Hematopoietic multipotent progenitor cell treated with erythropoietin and hydrocortisone succinate and interleukin-3 and kit ligand, for 6 days (in vitro differentiated cells): ENCODE results near the gene LMO4.

Experiments
- DNase-seq: peaks from one replicate; pipeline ENCODE4 v3.0.0-alpha.2; 2015

LMO4 gene, protein sequence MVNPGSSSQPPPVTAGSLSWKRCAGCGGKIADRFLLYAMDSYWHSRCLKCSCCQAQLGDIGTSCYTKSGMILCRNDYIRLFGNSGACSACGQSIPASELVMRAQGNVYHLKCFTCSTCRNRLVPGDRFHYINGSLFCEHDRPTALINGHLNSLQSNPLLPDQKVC

DNA sequence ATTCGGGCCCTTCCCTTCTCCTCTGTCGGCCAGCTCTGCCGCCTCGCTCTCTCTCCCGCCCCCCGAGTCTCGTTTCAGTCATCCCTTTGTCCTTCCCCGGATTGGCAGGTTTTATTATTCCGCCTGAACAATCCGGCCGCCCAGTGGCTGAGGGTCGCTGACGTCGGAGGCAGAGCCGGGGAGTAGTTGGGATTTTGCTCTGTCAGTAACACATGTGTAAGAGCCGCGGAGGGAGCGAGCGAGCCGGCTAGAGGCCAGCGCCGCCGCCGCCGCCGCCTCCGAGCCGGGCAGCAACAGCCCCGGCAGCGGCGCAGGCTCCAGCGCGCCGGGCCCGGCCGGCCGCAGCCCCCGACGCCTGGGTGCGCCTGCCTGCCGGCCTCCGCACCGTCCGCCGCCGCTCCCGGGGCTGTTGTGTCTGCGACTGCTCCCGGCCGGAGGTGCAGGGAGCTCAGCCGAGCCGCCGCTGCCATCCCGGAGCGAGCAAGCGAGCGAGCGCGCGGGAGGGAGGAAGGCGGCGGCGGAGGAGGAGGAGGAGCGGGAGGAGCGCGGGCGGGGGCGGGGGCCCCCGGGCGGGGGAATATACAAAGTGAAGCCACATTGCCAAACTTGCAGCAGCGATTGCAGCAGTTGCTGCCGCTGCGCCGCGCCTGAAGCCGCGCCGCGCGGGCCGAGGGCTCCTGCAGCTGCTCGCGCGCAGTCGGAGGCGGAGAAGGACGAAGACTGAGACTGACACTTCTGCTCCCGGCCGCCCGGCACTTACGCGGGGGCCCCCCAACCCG is at the start of gene LMO4:
TSS of gene LMO4 (plus strand) at position 609 of the 779 bp plus-strand sequence. CDS start 3,136 bp downstream, outside the sequence.
- peak; percentile 98 for DNase-seq

DNA sequence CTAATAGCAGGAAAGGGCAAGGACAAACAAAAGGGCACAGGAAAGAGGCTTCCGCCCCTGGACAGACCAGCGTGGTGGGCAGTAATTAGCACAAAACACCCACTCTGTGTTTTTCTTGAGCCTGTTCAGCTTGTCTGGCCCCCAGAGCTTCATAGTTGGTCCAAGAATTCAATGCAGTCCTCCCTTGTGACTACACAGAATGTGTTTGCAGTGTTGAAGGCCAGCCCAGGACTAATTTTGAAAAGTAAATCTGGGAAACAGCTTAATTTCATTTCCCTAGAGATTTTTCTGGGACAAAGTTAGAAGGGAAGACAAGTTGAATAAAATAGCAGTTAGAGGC is 49.2 kb upstream of the LMO4 start:
- no peak for DNase-seq

DNA sequence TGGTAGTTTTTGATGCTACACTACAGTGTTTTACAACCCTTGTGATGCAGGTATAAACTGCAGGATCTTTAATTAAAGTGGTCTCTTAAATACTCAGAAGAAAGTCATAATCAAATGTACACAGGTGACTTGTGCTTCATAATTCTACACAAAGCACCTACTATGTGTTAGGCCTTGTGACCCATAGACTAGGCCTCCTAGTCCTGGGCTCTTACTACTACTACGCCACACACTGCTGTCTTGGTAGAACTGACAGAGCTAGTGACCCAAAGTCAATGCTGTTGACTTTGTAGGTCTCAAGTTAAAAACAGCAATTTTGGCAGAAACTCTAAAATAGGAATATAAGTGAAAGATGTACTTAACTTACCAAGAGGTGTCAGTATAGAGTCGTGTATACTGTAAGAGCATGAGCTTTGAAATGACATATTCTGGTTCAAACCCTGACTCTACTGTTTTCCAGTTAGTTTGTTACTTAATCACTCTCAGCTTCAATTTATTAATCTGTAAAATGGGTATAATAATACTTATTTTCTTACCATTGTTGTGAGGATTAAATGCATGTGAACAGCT is 48.6 kb upstream of the LMO4 start:
- DNase-seq: peak; percentile 61

DNA sequence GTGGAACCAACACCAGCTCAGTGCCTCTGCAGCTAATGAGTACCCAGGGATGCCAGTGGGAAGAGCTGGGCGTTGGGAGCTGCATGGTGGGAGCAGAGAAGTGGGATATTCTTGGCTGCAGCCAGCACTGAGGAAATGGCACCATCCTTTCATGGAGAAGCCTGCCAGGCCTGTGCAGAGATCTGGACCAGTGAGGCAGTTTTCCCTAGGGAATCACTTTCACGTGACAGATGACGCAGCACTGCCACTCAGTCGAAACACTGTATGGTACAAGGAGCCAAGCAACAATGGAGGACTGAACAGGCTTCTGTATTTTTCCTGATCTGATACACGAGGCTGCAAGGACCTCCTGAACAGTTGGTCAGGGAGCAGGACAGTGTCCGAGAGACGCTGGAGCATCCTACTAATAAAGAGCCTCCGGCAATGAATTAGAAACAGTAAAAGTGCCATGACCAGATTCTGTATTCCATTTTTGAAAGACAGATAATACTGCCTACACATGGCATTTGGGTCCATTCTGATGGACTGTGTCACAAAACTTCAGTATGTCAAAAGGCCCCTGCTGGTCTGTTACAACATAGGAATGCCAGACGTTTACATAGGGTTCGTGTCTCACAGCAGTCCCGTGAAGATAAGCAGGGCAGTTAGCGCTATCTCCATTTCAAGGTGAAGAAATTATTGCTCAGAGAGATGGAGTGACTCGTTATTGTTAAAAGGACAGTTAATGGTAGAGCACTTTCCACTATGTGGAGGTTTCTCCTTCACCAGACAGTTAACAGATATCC is 44.0 kb upstream of the LMO4 start:
- DNase-seq: peak; percentile 41

DNA sequence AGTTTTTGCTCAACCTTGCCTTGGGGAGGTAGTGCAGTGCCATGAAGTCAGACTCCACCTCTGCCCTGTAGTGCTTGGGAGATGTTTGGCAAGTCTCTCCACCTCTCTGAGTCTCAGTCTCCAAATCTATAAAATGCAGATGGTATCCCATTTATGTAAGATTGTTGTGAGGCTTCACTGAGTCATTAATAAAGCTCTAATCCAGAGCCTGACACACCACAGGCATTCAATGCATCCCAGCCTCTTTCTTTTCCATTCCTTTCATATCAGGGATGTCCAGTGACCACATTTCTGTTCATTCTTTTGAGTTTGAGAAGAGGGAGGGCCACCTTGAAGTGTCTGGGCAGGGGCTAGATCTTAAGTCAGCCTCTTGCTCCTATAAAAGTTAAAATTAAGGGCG is 37.6 kb upstream of the LMO4 start:
- DNase-seq: no peak

DNA sequence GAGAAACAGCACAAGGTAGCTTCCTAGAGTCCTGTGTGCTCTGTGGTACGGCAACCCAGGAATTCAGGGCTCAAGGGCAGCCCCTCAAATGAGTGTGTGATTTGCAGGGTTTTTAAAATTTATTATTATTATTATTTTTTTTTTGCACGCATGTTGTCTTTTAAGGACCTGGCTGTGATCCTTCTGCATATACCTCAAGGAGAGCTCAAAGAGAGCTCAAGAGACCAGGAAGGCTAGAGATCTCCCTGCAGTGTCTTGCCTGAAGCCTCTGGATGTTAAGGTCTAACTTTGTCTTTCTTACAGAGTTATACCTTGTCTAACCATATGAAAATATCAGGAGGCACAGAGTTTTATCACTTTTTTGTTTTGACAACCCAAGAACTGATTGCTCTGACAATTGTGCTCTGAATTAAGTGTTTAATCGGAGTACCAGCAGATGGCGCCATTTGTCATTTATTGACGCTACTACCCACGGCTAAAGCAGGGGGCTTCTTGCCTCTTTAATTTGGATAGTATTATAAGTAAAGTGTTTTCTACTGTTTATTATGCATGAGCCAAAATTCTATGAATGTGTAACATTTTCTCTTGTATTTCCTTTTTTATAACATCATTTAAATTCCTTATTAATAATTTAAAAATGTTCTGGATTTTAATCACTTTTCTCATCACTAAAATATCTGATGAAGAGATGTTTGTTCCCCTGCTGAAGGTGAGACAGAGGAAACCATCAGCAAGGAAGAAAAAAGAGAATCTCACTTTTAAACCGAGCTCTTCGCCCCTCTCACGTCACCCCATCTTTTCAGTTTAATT is 35.8 kb upstream of the LMO4 start:
- DNase-seq: peak; percentile 92

DNA sequence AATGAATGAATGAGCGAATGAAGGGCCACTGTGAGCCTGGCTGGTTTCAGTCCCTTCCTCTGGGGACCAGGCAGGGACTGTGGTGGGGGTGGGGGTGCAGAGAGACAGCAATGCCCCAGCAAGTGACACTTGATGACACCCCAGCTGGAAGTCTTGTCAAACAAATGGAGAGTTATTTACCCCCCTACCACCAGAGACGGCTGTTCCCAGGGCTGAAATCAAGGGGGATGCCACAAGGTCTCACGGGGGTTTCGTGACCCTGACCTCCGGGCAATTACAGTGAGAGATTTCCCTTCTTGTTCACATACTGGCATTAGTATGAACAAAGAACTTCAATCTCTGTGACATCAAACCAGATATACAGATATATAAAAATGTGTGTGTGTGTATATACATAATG is 34.0 kb upstream of the LMO4 start:
- DNase-seq: no peak

DNA sequence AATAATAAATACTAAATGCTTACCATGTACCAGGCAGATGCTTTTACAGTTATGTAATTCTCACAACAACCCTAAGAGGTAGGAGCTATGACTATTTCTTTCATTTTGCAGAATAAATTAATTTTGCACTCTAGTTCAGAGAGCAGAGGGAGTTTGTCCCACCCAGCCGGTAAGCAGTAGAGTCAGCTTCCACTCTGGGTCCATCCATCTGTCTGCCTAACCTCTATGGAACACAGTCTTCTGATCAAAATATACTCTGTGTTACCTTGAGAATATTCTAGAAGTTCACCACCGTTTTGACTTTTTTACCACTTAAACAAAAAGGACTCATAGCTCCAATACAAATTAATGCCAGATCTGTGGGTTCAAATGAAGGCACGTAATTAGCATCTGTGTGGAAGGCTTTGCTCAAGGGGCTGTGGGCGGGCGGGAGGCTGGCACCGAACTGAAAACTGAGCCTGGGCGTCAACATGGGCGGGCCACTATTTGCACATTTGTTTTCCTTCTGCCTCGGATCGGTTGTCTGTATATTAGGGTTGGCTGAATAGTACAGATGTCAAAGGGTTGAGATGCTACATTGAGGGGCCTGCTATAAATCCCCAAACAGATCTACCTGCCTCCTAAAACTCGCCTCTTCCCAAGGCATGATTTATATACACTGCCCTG is 33.1 kb upstream of the LMO4 start:
- DNase-seq: no peak

DNA sequence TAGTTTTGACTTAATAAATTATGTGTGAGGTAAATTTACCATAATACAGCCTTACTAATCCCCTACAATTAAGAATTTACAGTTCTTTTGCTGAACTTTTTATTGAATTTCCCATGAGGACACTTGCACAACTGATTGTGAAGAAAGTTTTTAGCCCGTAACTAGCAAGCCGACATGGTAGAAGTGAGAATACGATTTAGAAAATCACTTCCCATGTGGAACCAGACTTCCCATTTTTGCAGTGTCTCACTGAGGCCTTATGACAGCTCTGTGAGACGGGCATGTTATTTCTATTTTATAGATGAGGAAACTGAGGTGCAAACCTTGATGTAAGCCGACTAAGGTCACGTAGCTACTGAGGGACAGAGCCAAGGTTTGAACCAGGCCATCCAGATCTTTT is 32.5 kb upstream of the LMO4 start:
- DNase-seq: no peak

DNA sequence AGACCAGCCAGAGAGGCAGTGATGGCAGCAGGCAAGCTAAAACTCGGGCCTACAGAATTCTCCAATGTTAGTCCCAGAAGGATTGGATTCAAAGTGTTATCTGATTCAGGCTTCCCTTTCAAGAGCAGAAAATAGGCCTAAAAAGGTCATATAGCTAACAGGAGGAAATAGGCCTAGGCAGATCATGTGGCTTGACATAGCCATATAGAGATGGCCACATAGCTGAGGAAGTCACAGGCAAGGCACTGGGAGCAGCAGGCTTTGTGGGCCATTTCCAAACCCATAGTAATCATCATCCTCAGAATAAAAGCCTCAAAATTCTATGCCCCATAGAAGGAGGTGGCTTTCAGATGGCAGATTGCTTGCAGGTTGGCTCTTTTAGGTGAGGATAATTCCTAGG is 29.0 kb upstream of the LMO4 start:
- DNase-seq: no peak

DNA sequence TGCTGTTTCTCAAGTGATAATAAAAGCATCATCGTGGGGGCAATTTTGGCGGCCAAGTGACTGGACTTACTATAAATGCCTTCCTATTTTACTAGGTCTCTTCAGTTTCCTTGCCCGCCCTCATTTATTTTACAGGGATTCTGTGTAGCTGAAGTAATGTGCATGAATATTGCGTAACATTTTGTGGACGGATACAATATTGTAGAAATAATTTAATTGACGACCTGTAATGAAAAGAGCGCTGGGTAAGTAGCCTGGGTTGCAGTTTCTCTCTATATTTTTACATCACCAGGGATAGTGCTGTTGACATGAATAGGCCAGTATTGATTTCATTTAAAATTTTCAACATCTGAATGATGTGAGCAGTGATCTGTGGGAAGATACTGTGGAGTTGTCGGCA is 28.1 kb upstream of the LMO4 start:
- DNase-seq: no peak

DNA sequence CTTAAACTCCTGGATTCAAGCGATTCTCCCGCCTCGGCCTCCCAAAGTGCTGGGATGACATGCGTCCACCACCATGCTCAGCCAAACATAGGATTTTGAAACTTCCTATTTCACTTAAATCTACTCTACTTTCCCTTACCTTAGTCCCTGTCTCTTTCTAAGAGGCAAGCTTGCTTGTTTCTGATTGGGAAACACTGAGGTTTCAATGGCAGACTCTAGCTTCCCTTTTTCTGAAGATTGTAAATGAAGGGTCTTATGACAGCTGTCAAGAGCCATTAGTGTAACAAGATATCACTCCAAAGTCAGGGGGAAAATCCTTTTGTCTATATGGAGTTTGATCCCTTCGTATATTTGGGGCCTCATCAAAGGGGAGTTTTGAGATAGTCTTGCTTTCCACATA is 23.5 kb upstream of the LMO4 start:
- peak; percentile 66 for DNase-seq

DNA sequence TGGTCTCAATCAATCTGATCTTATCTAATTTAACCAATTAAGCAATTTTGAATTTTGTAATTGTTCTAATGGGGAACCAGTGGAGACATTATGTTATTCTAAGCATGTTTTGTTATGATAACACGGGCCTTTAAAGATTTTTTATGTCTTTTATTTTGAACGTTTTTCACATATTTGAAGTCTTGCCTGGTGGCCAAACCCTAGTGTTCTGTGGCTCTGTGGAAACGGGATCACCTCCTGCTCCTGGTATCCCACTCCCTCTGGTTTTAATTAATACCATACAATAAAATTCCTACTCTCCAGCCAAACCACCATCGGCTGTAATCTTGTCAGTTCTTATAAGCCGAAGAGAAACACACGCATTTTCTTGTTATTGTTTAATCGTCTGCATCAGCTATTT is 22.9 kb upstream of the LMO4 start:
- DNase-seq: peak; percentile 47

DNA sequence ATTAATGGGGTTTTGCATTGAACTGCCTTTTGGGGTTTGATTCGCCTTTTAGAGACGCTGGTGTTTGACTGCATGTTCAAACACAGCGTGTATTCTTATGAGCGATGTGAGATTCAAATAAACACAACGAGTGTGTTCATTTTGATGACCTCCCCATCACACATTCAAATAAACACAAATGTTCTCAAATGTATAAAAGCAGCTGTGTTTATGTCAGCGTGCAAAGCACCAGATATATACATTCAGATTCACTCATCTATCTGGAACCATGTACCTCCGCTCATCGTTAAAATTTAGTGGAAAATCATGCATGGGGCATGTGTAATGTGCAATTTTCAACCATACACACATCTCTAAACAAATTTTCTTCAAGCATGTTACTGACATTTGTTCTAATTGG is 21.4 kb upstream of the LMO4 start:
- DNase-seq: no peak

DNA sequence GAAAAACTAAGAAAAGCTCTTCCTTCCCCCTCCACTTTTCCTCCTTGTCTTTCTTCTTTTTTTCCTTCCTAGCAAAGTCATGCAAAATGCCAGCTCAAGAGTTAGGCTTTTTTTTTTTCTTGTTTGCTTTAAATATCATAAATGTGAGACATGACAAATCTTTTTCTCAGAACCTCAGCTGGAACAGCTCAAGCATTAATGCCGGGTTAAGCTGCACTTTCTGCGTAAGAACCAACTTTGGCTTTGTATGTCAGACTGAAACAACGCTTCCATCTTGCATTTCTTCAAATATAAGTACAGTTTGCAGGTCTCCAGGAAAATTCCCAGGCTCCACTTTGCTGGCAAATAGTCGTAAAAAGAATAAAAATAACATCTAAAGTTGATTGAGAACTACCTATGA is 20.7 kb upstream of the LMO4 start:
- DNase-seq: no peak

DNA sequence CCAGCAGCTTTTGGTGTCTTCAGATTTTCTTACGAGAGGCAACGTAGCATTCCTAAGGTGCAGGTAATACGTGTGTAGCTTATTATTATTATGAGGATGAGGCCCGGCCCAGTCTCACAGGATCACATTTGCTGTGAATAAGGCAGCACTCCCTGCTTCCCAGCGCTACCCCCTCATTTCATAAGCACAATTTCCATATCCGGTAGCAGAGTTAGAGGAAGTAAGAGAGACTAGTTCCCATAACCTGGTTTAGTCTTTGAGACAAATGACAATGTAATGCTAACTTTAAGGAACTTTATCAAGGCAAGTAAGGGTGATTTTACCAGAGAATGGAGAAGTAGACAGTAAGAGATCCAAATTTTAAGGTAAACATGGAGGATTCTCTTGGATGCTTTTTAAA is 14.6 kb upstream of the LMO4 start:
- no peak for DNase-seq

DNA sequence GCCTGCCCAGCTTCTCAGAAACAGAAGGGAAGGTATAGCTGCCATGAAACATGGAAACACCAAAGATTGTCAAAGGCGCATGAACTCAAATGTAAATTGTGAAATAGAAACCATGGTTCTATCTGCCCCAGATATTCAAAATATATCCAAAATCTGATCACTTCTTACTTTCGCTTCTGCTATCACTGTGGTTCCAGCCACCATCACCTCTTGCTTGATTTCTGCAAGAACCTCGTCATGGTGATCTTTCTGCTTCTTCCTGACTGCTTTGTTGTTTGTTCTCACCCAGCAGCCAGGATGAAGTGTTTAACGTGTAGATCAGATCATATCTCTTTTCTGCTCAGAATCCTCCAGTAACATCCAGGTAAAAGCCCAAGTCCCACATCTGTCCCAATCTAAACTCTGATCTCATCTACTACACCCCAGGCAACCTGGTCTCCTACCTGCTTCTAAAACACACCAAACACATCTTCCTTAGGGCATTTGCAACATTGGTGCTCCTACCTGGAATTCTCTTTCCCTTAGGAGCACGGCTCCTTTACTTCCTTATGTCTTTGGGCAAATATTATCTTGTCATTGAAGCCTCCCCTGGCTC is 10.5 kb upstream of the LMO4 start:
- DNase-seq: no peak

DNA sequence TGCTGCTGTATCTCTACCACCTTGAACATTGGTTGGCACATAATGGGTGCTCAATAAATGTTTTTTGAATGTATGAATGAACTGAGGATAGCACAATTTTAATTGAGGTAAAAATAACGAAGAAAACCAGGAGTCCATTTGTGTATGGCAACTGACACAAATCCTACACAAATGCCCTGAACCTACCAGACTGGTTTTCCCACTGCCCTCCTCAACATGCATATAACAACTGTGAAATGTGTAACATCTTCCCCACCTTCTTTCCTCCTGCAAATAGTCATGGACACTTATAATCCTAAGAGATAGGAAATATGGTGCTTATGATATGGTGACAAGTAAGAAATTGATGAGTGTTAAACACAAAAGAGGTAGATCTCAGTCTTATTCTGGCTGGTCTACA is 9.9 kb upstream of the LMO4 start:
- DNase-seq: no peak

DNA sequence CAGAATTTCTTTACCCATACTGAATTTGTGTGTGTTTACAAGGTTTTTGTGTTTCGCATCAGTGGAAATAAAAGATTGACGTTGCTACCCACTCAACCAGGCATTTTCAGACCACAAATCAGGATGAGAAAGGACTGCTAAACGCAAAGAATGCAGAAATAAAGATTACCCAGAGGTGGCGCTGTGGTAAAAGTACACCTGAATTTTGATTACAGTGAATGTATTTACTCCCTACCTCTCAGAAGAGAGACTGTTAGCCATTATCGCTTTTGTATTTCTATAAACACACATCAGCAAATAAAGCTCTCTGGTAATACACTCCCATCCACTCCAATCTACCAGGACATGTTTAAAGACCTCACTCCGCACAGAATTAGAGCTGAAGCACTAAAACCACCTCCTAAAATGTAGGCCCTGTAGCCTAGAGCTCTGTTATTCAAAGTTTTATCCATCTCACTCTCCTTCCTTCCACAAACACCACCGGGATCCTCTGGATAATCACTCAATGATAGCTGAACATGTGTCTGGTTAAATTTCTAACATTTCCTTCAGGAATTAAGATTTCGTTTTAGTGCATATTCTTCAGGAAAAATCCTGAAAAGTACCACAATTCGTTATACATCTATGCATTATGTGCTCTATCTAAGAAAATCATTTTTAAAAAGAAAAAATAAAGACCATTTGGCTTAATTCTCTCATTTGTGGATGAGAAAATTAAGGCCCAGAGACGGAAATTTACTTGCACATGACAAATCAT is 2.5 kb upstream of the LMO4 start:
- DNase-seq: peak; percentile 77

DNA sequence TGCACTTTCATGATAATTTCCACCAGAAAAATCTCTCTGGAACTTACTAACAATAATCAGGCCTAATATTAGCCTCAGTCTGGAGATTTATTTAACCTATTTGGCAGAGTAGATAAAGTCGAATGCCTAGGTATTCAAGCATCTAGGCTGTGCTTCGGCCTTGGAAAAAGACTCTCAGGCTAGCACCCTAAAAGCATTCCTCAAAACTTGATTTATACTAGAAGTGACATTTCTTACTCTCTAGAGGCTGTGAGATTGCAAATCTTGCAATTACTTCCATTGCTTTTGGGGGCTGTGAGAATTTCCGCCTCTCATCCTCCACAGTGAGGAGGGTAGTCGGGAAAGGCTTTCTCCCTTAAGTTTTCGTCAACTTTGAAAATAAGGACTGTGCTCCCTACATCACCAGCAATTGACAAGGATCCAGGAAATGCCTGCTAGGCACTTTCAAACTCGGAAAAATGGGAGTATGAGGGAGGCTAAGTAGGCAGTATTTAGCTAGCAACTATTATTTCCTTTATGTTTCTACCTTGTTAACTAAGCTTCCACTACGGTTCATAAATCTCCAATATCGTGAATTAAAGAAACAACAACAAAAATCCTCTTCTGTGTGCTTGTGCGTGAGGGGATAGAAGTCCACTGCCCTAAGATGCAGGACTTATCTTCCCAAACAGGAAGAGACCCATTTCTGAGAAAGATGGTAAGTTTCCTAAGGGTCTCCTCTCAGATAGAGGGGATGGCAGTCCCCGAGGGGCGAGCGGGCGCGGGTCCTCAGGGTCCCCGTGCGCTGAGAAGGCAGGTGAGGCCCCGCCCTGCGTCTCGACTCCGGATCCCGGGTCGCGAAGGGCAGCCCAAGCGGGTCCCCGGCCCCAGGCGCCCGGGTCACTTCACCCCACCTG is 1.1 kb upstream of the LMO4 start:
- DNase-seq: no peak
